Measurements from ENCODE around the gene SLC9C2.

- TF ChIP-seq POLR2AphosphoS5 (IDR thresholded peaks at IDR 0.05) (no peak), CTCF (IDR thresholded peaks at IDR 0.05) (no peak), POLR2A (IDR thresholded peaks at IDR 0.05) (no peak), EP300 (IDR thresholded peaks at IDR 0.05) (no peak)
Measured at GRCh38 chr1:173601588-173601987, 1.3 kb downstream of the SLC9C2 start.

All from gastroesophageal sphincter (tissue), 3 donors.